22Rv1 (cell line): Measurements from ENCODE around the gene PRKCG.

Experiments used
- ZFX ChIP-seq: fragments of 450-650 bp; IDR thresholded peaks from 2 replicates; pipeline ENCODE4 v1.6.1; 2017; ENCODE audit warnings: antibody characterized with exemption, borderline replicate concordance
- TF ChIP-seq, protein P1 (sequence below): fragments of 450-650 bp; IDR thresholded peaks from 2 replicates; pipeline ENCODE4 v1.5.1; 2017; ENCODE audit warnings: mild to moderate bottlenecking

DNA sequence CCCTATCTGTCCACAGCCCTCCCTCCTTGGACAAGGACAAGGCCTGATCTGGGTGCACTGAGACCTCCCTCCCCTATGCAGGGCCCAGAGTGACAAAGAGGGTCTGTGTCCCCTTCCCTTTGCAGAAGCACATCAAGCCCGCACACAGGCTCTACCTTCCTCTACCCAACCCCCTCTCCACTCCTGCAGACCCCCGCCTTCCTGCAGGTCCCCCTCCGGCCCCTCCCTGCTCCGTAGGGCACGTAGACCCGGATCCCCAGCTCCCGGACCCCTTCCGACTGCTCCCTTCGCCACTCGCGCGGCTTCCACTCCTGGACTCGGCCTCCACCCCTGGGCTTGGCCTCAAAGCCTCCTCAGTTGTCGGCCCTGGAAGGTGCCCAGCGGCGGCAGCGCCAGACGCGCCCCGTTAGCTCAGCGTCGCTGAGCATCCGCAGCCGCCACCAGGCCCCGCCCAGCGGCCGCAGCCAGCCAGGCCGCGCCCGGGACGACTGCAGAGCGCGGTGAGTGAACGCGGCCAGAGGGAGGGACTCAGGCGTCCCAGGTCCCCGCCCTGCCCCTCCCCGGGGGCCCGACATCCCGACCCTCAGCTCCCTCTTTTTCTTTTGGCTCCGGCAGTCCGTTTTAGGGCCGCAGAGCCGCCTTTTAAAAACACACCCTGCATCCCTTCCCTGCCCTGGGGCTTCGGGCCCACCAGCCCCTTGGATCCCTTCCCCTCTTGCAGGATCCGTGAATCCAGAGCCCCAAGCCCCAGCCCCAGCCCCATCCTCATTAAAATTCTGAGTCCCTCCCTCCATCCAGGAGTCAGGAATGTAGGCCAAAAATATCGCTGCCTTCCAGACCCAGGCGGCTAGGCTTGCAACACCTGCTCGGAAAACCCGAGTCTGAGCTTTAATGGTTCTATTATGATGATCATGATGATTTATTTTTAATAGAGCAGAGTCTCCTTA is 15.8 kb upstream of the PRKCG start:
- TF ChIP-seq, protein P1, sequence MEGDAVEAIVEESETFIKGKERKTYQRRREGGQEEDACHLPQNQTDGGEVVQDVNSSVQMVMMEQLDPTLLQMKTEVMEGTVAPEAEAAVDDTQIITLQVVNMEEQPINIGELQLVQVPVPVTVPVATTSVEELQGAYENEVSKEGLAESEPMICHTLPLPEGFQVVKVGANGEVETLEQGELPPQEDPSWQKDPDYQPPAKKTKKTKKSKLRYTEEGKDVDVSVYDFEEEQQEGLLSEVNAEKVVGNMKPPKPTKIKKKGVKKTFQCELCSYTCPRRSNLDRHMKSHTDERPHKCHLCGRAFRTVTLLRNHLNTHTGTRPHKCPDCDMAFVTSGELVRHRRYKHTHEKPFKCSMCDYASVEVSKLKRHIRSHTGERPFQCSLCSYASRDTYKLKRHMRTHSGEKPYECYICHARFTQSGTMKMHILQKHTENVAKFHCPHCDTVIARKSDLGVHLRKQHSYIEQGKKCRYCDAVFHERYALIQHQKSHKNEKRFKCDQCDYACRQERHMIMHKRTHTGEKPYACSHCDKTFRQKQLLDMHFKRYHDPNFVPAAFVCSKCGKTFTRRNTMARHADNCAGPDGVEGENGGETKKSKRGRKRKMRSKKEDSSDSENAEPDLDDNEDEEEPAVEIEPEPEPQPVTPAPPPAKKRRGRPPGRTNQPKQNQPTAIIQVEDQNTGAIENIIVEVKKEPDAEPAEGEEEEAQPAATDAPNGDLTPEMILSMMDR = no peak
- no peak for TF ChIP-seq ZFX
